HG03175 (cell line): ENCODE measurements around the gene DPP6.

Experiments
- ATAC-seq: cut with Tn5 transposase; IDR thresholded peaks from one replicate; pipeline ENCODE4 v1.9.1; 2021; ENCODE audit warnings: mild to moderate bottlenecking, moderate library complexity; ENCODE audit not compliant: unreplicated experiment

The DPP6 gene

GRCh38 chr7:154867068-154867467 is 814.9 kb downstream of the DPP6 start:
- ATAC-seq: peak; percentile 60

GRCh38 chr7:154868921-154869320 is 816.7 kb downstream of the DPP6 start:
- no peak for ATAC-seq

GRCh38 chr7:154869436-154869835 is 817.2 kb downstream of the DPP6 start:
- no peak for ATAC-seq

GRCh38 chr7:154871507-154871906 is 819.3 kb downstream of the DPP6 start:
- no peak for ATAC-seq

- no peak for ATAC-seq
Observed at GRCh38 chr7:154871928-154872750, 819.9 kb downstream of the DPP6 start.

GRCh38 chr7:154872811-154873499 is 820.8 kb downstream of the DPP6 start:
- no peak for ATAC-seq

GRCh38 chr7:154873500-154874121 is 821.4 kb downstream of the DPP6 start:
- no peak for ATAC-seq

- ATAC-seq: no peak
Observed at GRCh38 chr7:154874409-154875113, 822.4 kb downstream of the DPP6 start.

- ATAC-seq: no peak
Observed at GRCh38 chr7:154875297-154875696, 823.1 kb downstream of the DPP6 start.

- no peak for ATAC-seq
Observed at GRCh38 chr7:154876516-154876915, 824.3 kb downstream of the DPP6 start.

GRCh38 chr7:154877031-154877430 is 824.8 kb downstream of the DPP6 start:
- ATAC-seq: no peak

GRCh38 chr7:154879629-154880028 is 827.4 kb downstream of the DPP6 start:
- no peak for ATAC-seq

- ATAC-seq: no peak
Observed at GRCh38 chr7:154880513-154880912, 828.3 kb downstream of the DPP6 start.

- ATAC-seq: no peak
Observed at GRCh38 chr7:154881026-154881425, 828.8 kb downstream of the DPP6 start.

- no peak for ATAC-seq
Observed at GRCh38 chr7:154881526-154881925, 829.3 kb downstream of the DPP6 start.

- ATAC-seq: no peak
Observed at GRCh38 chr7:154882931-154883474, 830.8 kb downstream of the DPP6 start.

GRCh38 chr7:154884348-154884920 is 832.2 kb downstream of the DPP6 start:
- ATAC-seq: no peak

GRCh38 chr7:154886591-154886990 is 834.4 kb downstream of the DPP6 start:
- no peak for ATAC-seq

- ATAC-seq: no peak
Observed at GRCh38 chr7:154888690-154889089, 836.5 kb downstream of the DPP6 start.

- no peak for ATAC-seq
Observed at GRCh38 chr7:154892459-154892858, 840.3 kb downstream of the DPP6 start.

GRCh38 chr7:154896076-154896475 is 843.9 kb downstream of the DPP6 start:
- ATAC-seq: no peak
